ENCODE data around the gene DHRS7C. TPM values are rescaled to one million over a fixed set of nuclear protein-coding genes. Genes with fewer than 3 reads are reported as not detected.

DHRS7C gene
- total RNA-seq, 1 experiment from 2014 or later: not detected

DNA sequence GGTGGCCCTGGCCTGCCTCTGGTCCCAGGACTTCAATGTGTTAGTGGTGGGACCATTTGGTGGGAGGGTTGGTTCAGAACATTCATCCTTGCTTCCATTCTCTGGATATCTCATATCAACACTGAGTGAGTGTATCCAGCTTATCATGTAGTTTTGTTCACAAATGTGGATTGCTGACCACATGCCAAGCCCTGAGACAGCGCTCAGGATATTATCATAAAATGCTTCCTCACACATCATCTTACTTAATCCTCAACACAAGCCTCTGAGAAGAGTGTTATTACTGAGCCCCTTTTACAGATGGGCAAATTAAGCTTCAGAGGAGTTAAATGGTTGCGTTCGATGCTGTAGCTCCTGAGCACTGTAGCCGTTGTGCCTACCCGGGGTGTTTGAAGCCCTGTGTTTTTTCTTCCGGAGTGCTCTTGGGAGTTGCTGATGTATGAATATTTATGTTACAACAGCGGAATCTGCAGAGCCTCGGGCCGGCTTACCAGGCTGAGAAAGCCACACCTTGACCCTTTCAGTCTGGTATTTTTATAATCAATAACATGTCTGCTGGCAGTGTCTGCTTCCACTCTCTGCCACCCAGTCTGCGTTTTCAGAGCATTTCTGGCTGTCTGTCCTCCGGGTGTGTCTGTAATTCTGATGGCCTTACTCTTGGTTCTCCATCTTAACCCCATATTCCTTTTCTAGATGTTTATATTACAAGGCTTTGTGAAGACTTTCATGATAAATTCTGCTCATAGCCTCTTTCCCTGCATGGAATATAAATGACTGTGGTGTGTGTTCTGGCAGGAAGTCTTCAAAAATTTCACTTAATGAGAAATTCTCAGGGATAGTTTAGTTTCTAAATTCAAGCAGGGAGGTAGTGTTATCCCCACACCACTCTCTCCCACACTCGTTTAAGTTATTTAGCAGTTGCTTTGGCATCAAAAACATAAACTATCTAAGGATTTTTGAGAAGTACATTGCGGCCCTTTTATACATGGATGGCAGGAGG is 37.2 kb upstream of the DHRS7C start:
- DNase-seq (ENCODE audit: low spot score): no peak
- H3K4me1 Mint-ChIP-seq: peaks cover 4% of the 10 kb centered on the region
- POLR2A ChIA-PET: no interaction called here
- TF ChIP-seq MLX (CRISPR knock-in tag; IDR thresholded peaks at IDR 0.05) (no peak), TP53 (CRISPR knock-in tag; IDR thresholded peaks at IDR 0.05) (no peak), TCF7 (CRISPR knock-in tag; IDR thresholded peaks at IDR 0.05; ENCODE audit: low read depth) (no peak), ZNF281 (CRISPR knock-in tag; IDR thresholded peaks at IDR 0.05) (no peak), MAX (CRISPR knock-in tag; IDR thresholded peaks at IDR 0.05) (no peak), TEAD1 (CRISPR knock-in tag; IDR thresholded peaks at IDR 0.05) (no peak), ZNF232 (CRISPR knock-in tag; IDR thresholded peaks at IDR 0.05) (no peak), HMGXB4 (CRISPR knock-in tag; IDR thresholded peaks at IDR 0.05) (no peak)
- H3K27ac Mint-ChIP-seq: no peak overlapping the region
- H3K36me3 Mint-ChIP-seq: no peaks in the 10 kb centered on the region
- ATAC-seq: no peak
- H3K9me3 Mint-ChIP-seq: peaks cover 4% of the 10 kb centered on the region
- CTCF ChIA-PET: interaction anchor here (0.9 kb wide), 1 partner anchor 61 kb away, joined by 5 read pairs; no protein-coding TSS in a partner anchor
- H3K27me3 Mint-ChIP-seq (ENCODE audit: low read depth): no peaks in the 10 kb centered on the region
- no peak overlapping the region for H3K4me3 Mint-ChIP-seq

DNA sequence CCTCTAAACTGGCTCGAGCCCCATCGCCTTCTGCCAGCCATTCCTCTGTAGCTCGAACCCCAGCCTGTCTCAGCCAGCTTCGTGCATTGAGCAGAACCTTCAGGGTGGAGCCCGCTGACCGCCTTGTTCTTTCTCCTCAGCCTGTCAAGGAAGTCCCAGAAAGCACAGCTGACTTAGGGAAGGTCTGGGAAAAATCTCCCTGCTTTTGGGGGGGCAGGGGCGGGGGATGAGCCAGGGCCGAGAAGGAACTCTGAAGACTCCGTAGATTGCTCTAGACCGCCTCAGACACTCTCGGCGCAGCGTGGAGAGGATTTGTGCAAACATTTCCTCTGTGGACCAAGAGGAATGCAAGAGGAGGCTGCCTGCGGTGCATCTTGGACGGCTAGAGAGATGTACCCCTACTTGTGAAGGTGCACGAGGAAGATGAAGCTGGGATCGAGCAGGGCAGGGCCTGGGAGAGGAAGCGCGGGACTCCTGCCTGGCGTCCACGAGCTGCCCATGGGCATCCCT is 34.3 kb upstream of the DHRS7C start, which contains the start of gene GLP2R:
Gene GLP2R (plus strand): TSS at position 284 of the 510 bp plus-strand sequence. CDS start 140 bp downstream, at position 424.
- Mint-ChIP-seq H3K27me3 (ENCODE audit: low read depth) (no peaks in the 10 kb centered on the region; the same call in 1 of the 2 replicates), H3K4me3 (no peak within 1 kb of the TSS), H3K36me3 (no peaks in the 10 kb centered on the region), H3K27ac (no peak within 1 kb of the TSS), H3K9me3 (peaks cover 4% of the 10 kb centered on the region), H3K4me1 (peaks cover 4% of the 10 kb centered on the region)
- no peak for ATAC-seq
- TF ChIP-seq HMGA2 (CRISPR knock-in tag; IDR thresholded peaks at IDR 0.05) (no peak), TP53 (CRISPR knock-in tag; IDR thresholded peaks at IDR 0.05) (no peak), ZNF232 (CRISPR knock-in tag; IDR thresholded peaks at IDR 0.05) (no peak), ZNF219 (CRISPR knock-in tag; IDR thresholded peaks at IDR 0.05; ENCODE audit: borderline replicate concordance) (no peak), ZNF317 (CRISPR knock-in tag; IDR thresholded peaks at IDR 0.05; ENCODE audit: borderline replicate concordance, low read depth) (no peak), NFE2L1 (CRISPR knock-in tag; IDR thresholded peaks at IDR 0.05) (no peak), ZBTB43 (CRISPR knock-in tag; IDR thresholded peaks at IDR 0.05) (no peak), CREM (CRISPR knock-in tag; IDR thresholded peaks at IDR 0.05) (no peak), E2F4 (CRISPR knock-in tag; IDR thresholded peaks at IDR 0.05; ENCODE audit: borderline replicate concordance, low read depth) (no peak), HMGXB4 (CRISPR knock-in tag; IDR thresholded peaks at IDR 0.05) (no peak)
- TF ChIP-seq, protein P1, sequence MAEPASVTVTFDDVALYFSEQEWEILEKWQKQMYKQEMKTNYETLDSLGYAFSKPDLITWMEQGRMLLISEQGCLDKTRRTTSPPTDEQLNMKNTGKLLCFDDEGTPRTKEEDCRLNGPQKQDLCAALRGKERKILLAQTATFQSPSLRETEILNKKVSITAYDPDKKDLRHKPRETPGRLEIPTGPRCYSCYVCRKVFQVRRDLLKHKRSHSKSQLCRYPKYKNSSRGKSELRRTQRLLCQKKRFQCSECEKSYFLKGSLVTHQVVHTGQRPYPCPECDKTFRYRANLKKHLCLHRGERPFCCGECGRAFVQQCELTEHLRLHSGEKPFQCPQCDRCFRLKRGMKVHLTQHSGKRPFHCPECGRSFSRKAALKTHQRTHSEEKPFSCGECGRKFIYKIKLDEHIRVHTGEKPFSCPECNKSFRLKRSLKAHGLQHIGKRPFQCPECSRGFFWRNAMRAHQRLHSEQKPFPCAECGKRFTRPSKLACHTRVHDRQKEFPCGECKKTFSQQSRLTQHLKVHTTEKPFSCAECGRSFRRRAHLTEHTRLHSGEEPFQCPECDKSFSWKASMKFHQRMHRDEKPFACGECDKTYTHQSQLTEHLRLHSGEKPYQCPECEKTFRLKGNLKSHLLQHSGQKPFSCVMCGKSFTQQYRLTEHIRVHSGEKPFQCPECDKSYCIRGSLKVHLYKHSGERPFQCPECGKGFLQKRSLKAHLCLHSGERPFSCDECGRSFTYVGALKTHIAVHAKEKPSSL (CRISPR knock-in tag; conservative IDR thresholded peaks at IDR 0.05): no peak
- DNase-seq (ENCODE audit: low spot score): no peak
- ChIA-PET CTCF (interaction anchor here (0.6 to 2.2 kb wide), 4 partner anchors 21 to 103 kb away, joined by 3 to 5 read pairs (median 4); no protein-coding TSS in a partner anchor), POLR2A (no interaction called here)

All from WTC11 (cell line).